Stimulated activated effector memory CD8-positive, alpha-beta T cell treated with anti-CD3 and anti-CD28 coated beads, Interleukin-12 subunit alpha, Interleukin-12 subunit beta, amount 100 ng/mL, for 72 hours (primary cell): ENCODE measurements around the gene COPG1.
"Not testable (repeated sequence)": the region's sequence is repeated elsewhere in the genome, so short reads cannot be mapped to it uniquely, and the experiment has no call there.

Source experiments
- ATAC-seq: fragments of 150-1000 bp; cut with Tn5 transposase; 2 replicates; pipeline ENCODE4 v1.10.0; 2021
- DNase-seq, 2 donors: peaks; one replicate each; pipeline ENCODE4 v3.0.0; 2021 to 2022; ENCODE audit warnings: low spot score in 2 of 2
- H3K27ac Mint-ChIP-seq: one replicate; pipeline ENCODE4 v1.8.0; 2022; ENCODE audit warnings: mild to moderate bottlenecking, mixed read lengths
- H3K36me3 Mint-ChIP-seq: one replicate; pipeline ENCODE4 v1.8.0; 2022; ENCODE audit warnings: mild to moderate bottlenecking, mixed read lengths
- H3K4me1 Mint-ChIP-seq: one replicate; pipeline ENCODE4 v1.8.0; 2022; ENCODE audit warnings: mixed read lengths
- H3K4me3 Mint-ChIP-seq: one replicate; pipeline ENCODE4 v1.8.0; 2022; ENCODE audit warnings: mild to moderate bottlenecking, mixed read lengths
- H3K9me3 Mint-ChIP-seq: one replicate; pipeline ENCODE4 v1.8.0; 2022; ENCODE audit warnings: mixed read lengths

Gene COPG1

DNA sequence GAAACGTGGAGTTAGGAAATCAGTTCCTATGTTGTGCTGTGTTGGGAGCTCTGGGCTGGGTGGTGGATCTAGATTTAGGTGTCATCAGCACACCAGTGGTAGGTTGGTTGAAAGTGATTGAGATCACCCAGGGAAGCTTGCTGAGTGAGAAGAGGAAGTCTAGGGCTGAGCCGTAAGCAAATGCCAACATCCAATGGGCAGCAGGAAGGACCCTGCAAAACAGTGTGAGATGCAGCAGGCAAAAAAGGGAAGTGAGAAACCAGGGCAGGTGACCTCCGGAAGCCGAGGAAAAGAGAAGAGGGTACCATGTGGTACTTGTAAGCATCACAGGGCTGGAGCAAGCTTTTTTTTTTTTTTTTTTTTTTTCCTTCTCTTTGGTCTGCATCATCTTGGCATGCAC lies 15.9 kb upstream of the COPG1 start:
- ATAC-seq (no peak), DNase-seq (no peak)
- Mint-ChIP-seq H3K9me3 (no peaks in the 10 kb centered on the region), H3K4me1 (peaks cover 7% of the 10 kb centered on the region), H3K27ac (no peak overlapping the region), H3K36me3 (no peaks in the 10 kb centered on the region), H3K4me3 (no peak overlapping the region)

DNA sequence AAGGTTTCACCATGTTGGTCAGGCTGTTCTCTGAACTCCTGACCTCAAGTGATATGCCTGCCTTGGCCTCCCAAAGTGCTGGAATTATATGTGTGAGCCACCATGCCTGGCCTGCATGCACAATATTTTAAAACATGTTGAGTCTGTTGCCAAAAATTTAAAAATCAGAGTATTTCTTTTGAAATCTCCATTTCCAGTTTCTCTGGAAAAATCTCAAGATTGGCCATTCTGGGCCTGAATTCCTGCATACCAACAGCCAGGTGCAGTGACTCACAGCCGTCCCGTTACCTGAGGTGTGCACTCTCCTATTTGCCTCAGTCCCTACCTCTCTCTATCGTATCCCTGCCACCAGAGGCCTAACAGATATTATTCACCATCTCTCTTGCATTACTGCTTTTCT lies 15.0 kb upstream of the COPG1 start:
- no peaks in the 10 kb centered on the region for H3K36me3 Mint-ChIP-seq
- DNase-seq, result no peak
- no peaks in the 10 kb centered on the region for H3K9me3 Mint-ChIP-seq
- peaks cover 16% of the 10 kb centered on the region for H3K4me1 Mint-ChIP-seq
- no peak for ATAC-seq
- H3K27ac Mint-ChIP-seq, result peak overlapping the region; percentile 39
- H3K4me3 Mint-ChIP-seq, result no peak overlapping the region

- Mint-ChIP-seq H3K36me3 (no peaks in the 10 kb centered on the region), H3K9me3 (no peaks in the 10 kb centered on the region), H3K27ac (no peak overlapping the region), H3K4me3 (no peak overlapping the region), H3K4me1 (peaks cover 24% of the 10 kb centered on the region)
- no peak for DNase-seq
- no peak for ATAC-seq
These were observed 14.0 kb upstream of the COPG1 start for GRCh38 chr3:129235344-129235917.

- no peaks in the 10 kb centered on the region for H3K9me3 Mint-ChIP-seq
- H3K36me3 Mint-ChIP-seq, result no peaks in the 10 kb centered on the region
- ATAC-seq (peak; percentile 89), DNase-seq (peak in 1 of 2 donors; percentile 59)
- peak overlapping the region; percentile 49 for H3K4me3 Mint-ChIP-seq
- H3K27ac Mint-ChIP-seq, result peak overlapping the region; percentile 62
- peaks cover 18% of the 10 kb centered on the region for H3K4me1 Mint-ChIP-seq
These were observed 10.3 kb upstream of the COPG1 start for GRCh38 chr3:129238945-129239705.

DNA sequence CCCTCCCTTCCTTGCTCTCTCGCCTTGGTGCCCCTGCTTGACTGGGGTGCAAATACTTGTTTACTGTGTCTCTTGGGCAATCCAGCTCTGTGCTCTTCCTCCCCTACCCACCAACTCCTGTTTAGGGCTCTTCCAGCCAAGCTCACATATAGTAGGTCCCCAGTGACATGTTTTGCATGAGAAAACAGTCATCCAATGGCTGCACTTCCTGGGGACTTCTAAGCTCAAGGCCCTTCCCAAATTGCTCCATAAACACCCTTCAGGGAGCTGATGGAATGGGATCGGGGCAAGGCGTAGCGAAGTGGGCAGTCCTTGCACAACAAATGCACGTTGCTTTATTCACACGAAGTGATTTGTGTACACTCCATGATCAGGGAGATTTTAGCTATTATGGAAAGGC lies 9.4 kb upstream of the COPG1 start:
- Mint-ChIP-seq H3K9me3 (no peaks in the 10 kb centered on the region), H3K4me1 (peaks cover 18% of the 10 kb centered on the region), H3K27ac (no peak overlapping the region), H3K36me3 (no peaks in the 10 kb centered on the region), H3K4me3 (peak overlapping the region; percentile 49)
- ATAC-seq, result no peak
- DNase-seq, result no peak

GRCh38 chr3:129240436-129240835 lies 9.0 kb upstream of the COPG1 start:
- Mint-ChIP-seq H3K4me3 (no peak overlapping the region), H3K36me3 (no peaks in the 10 kb centered on the region), H3K9me3 (no peaks in the 10 kb centered on the region), H3K4me1 (peaks cover 18% of the 10 kb centered on the region), H3K27ac (no peak overlapping the region)
- ATAC-seq, result no peak
- no peak for DNase-seq

GRCh38 chr3:129245141-129245540 lies 4.3 kb upstream of the COPG1 start:
- Mint-ChIP-seq H3K27ac (no peak overlapping the region), H3K9me3 (no peaks in the 10 kb centered on the region), H3K4me1 (peaks cover 28% of the 10 kb centered on the region), H3K36me3 (peaks cover 15% of the 10 kb centered on the region), H3K4me3 (no peak overlapping the region)
- DNase-seq, result no peak
- ATAC-seq, result no peak

DNA sequence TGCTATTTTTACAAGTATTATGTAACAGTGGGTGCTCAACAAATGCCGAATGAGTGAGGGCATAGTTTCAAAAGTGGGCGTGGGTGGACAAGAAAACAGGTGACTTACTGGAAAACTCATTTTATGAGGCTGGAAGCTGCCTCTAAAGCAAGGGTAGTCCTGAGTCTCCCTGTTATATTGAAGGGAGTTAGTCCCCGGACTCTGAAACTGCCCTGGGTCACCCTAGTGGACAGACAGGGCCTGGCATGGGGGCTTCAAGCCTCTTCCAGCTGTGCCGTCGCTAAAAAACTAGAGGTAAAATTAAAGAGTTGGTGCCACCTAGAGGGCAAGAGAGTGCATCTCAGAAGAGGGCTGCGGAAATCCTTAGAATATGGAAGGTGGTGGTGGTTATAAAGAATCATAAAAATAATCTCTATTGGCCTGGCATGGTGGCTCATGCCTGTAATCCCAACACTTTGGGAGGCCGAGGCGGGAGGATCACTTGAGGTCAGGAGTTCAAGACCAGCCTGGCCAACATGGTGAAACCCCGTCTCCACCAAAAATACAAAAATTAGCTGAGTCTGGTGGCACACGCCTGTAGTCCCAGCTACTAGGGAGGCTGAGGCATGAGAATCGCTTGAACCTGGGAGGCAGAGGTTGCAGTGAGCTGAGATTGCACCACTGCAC lies 3.6 kb upstream of the COPG1 start:
- H3K27ac Mint-ChIP-seq, H3K4me3 Mint-ChIP-seq, H3K9me3 Mint-ChIP-seq: not testable (repeated sequence)
- peak; percentile 44 to 78 for DNase-seq
- peaks cover 22% of the 10 kb centered on the region for H3K36me3 Mint-ChIP-seq
- H3K4me1 Mint-ChIP-seq, result peaks cover 33% of the 10 kb centered on the region
- peak; percentile 73 for ATAC-seq

DNA sequence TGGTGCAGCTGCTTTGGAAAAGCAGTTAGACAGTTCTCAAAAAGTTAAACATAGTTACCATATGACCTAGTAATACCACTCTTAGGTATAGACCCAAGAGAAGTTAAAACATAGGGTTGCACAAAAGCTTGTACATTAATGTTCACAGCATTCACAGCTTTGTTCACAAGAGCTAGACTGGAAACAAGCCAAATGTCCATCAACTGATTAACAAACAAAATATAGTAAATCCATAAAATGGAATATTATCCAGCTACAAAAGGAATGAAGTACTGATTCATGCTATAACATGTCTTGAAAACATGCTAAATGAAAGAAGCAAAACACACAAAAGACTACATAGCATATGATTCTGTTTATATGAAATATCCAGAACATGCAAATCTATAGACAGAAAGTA lies 2.8 kb upstream of the COPG1 start:
- peaks cover 34% of the 10 kb centered on the region for H3K4me1 Mint-ChIP-seq
- DNase-seq (no peak), ATAC-seq (no peak)
- no peak overlapping the region for H3K4me3 Mint-ChIP-seq
- H3K9me3 Mint-ChIP-seq, result no peaks in the 10 kb centered on the region
- no peak overlapping the region for H3K27ac Mint-ChIP-seq
- peaks cover 28% of the 10 kb centered on the region for H3K36me3 Mint-ChIP-seq

GRCh38 chr3:129248286-129248979 lies 973 bp upstream of the COPG1 start:
- Mint-ChIP-seq H3K9me3 (no peaks in the 10 kb centered on the region), H3K27ac (peak overlapping the region; percentile 99), H3K36me3 (peaks cover 46% of the 10 kb centered on the region), H3K4me3 (peak overlapping the region; percentile 87), H3K4me1 (peaks cover 40% of the 10 kb centered on the region)
- DNase-seq (no peak), ATAC-seq (no peak)

DNA sequence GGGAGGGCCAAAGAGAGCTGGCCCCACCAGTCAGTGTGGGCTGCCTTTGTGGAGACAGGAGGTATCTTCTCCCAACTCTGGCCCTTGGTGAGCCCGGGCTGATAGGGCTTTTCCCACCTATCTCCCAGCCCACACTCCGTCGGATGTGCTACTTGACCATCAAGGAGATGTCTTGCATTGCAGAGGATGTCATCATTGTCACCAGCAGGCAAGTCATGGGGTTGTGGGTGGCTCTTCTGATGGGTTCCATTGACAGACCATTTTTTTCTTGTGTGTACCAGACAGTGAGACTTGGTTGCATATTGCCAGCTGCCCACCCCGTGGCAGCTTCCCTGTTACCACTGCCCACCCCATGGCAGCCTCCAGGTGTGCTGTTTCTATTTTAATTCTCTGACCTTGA lies 3.3 kb downstream of the COPG1 start:
- ATAC-seq (no peak), DNase-seq (no peak)
- H3K36me3 Mint-ChIP-seq, result peaks cover 89% of the 10 kb centered on the region
- peaks cover 48% of the 10 kb centered on the region for H3K4me1 Mint-ChIP-seq
- no peak overlapping the region for H3K4me3 Mint-ChIP-seq
- H3K27ac Mint-ChIP-seq, result no peak overlapping the region
- H3K9me3 Mint-ChIP-seq, result no peaks in the 10 kb centered on the region

- H3K27ac Mint-ChIP-seq, result peak overlapping the region; percentile 77
- no peaks in the 10 kb centered on the region for H3K9me3 Mint-ChIP-seq
- no peak for ATAC-seq
- H3K4me3 Mint-ChIP-seq, result no peak overlapping the region
- peaks cover 29% of the 10 kb centered on the region for H3K4me1 Mint-ChIP-seq
- DNase-seq, result no peak
- H3K36me3 Mint-ChIP-seq, result peaks cover 98% of the 10 kb centered on the region
These were observed 5.3 kb downstream of the COPG1 start for GRCh38 chr3:129254536-129255230.

DNA sequence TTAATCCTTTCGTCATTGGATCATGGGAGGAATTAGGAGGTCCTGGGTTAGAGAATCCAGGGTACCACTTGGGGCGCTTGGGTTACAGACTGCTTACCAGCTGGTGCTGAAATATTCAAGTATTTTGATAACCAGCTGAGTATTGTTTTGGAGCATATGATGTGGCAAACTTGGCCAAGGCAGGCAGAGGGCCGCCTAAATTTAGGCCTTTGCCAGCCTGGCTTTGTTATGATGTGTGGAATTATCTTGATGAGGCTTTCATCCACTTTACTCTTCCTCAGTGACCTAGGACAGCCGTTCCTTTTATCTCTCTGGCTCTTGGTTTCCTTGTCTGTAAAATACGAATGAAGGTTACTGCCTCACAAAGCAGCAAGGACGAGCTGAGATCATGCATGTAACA lies 6.9 kb downstream of the COPG1 start:
- DNase-seq (no peak), ATAC-seq (no peak)
- H3K27ac Mint-ChIP-seq, result peak overlapping the region; percentile 60
- H3K36me3 Mint-ChIP-seq, result peaks cover 99% of the 10 kb centered on the region
- H3K9me3 Mint-ChIP-seq, result no peaks in the 10 kb centered on the region
- H3K4me1 Mint-ChIP-seq, result peaks cover 25% of the 10 kb centered on the region
- no peak overlapping the region for H3K4me3 Mint-ChIP-seq

- H3K27ac Mint-ChIP-seq, result peak overlapping the region; percentile 36
These were observed 8.2 kb downstream of the COPG1 start for GRCh38 chr3:129257609-129258008.

More at GRCh38 chr3:129257609-129258008, 8.2 kb downstream of the COPG1 start:
- H3K4me1 Mint-ChIP-seq, result peaks cover 24% of the 10 kb centered on the region
- peaks cover 100% of the 10 kb centered on the region for H3K36me3 Mint-ChIP-seq
- DNase-seq (no peak), ATAC-seq (no peak)
- no peaks in the 10 kb centered on the region for H3K9me3 Mint-ChIP-seq
- no peak overlapping the region for H3K4me3 Mint-ChIP-seq
